H1 (cell line): Measurements from ENCODE around the gene RCSD1.

ENCODE experiments used
- CBX8 ChIP-seq: fragments of 300-800, 300-1000 bp; sonication (generic); IDR thresholded peaks from 2 replicates; pipeline ENCODE4 v1.7.1; 2016; ENCODE audit warnings: low read depth, low read length, borderline replicate concordance
- CEBPB ChIP-seq: IDR thresholded peaks from 2 replicates; pipeline ENCODE4 v1.6.1; 2012; ENCODE audit warnings: low read depth, low read length
- GABPA ChIP-seq: IDR thresholded peaks from 2 replicates; pipeline ENCODE4 v1.6.1; 2011; ENCODE audit warnings: mild to moderate bottlenecking, low read length, moderate library complexity, borderline replicate concordance; ENCODE audit not compliant: insufficient read depth
- POLR2AphosphoS5 ChIP-seq: IDR thresholded peaks from 2 replicates; pipeline ENCODE4 v1.6.1; 2011; ENCODE audit warnings: low read depth, low read length
- RBBP5 ChIP-seq: IDR thresholded peaks from 2 replicates; pipeline ENCODE4 v1.7.1; 2012; ENCODE audit warnings: low read depth, mild to moderate bottlenecking, inconsistent platforms, low read length, moderate library complexity, borderline replicate concordance
- TAF1 ChIP-seq: IDR thresholded peaks from 2 replicates; pipeline ENCODE4 v1.6.1; 2011; ENCODE audit warnings: mild to moderate bottlenecking, low read depth, low read length
- TF ChIP-seq, protein P1 (sequence below), 3 experiments: IDR thresholded peaks; 1 replicate in 2 of 3; 2 replicates in 1 of 3; pipeline versions ENCODE4 v1.5.1 to v1.6.1; 2011; ENCODE audit warnings: low read length in 3 of 3, mild to moderate bottlenecking in 3 of 3, inconsistent platforms in 2 of 3, low read depth in 1 of 3, moderate library complexity in 1 of 3; ENCODE audit not compliant: insufficient read depth in 1 of 3; ENCODE audit errors: control extremely low read depth in 1 of 3

DNA sequence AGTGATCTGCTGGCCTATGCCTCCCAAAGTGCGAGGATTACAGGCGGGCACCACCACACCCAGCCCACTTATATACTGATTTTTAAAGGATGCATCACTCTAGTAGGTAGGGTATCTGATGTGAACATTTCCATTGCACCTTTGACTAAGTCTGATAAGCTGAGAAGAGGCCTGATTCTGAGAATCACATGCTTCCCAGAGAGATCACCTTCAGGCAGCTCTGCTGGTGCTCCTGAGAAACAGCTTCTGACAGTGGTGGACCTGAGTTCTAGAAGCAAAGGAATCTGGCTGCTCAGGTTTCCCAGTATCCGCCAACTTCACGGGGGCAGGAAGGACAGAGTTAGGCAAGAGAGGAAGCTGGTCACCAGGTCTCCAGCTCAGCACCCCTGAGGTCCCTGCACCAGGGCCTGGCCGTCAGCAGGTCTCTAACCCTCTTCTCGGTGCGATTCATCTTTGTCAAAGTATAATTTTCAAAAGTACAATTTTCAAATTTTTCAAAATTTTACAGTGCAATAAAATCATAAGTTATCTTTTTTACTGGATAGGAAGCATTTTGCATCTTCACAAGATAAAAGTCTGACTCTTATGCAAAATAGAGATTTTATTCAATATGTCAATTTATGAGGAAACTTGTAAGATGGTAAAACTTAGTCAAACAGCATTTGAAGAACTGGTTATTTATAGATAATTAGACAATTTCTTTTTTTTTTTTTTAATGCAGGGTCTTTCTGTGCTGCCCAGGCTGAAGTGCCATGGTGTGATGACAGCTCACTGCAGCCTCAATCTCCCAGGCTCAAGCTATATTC, 65.9 kb downstream of the RCSD1 start:
- TF ChIP-seq, protein P1, sequence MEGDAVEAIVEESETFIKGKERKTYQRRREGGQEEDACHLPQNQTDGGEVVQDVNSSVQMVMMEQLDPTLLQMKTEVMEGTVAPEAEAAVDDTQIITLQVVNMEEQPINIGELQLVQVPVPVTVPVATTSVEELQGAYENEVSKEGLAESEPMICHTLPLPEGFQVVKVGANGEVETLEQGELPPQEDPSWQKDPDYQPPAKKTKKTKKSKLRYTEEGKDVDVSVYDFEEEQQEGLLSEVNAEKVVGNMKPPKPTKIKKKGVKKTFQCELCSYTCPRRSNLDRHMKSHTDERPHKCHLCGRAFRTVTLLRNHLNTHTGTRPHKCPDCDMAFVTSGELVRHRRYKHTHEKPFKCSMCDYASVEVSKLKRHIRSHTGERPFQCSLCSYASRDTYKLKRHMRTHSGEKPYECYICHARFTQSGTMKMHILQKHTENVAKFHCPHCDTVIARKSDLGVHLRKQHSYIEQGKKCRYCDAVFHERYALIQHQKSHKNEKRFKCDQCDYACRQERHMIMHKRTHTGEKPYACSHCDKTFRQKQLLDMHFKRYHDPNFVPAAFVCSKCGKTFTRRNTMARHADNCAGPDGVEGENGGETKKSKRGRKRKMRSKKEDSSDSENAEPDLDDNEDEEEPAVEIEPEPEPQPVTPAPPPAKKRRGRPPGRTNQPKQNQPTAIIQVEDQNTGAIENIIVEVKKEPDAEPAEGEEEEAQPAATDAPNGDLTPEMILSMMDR (IDR thresholded peaks at IDR 0.05; ENCODE audit: control extremely low read depth in 1 of 3, insufficient read depth in 1 of 3, low read depth in 1 of 3, low read length in 3 of 3), result no peak
- TF ChIP-seq RBBP5 (no peak), POLR2AphosphoS5 (no peak), CBX8 (no peak), TAF1 (no peak), CEBPB (no peak), GABPA (no peak)
